A549 (cell line): Measurements from ENCODE around the gene ALKBH7. TPM values are rescaled to one million over a fixed set of nuclear protein-coding genes. Genes with fewer than 3 reads are reported as not detected.

ENCODE experiments used
- ATAC-seq, 2 experiments: fragments of 200-7000 bp in 1 of 2; fragments of >200 bp in 1 of 2; cut with Nextera tagmentation in 1 of 2; cut with Tn5 transposase in 1 of 2; 3 replicates each; pipeline versions ENCODE4 v1.8.0 to v1.9.1; 2018 to 2020; ENCODE audit warnings: mild to moderate bottlenecking in 1 of 2, moderate library complexity in 1 of 2
- CTCF ChIA-PET: fragments of 300-600 bp; sonication (Branson Sonifier 250); formaldehyde crosslinking; extraction: SDS; loops from one replicate; lab custom pipeline; 2021; ENCODE audit warnings: antibody characterized with exemption, inconsistent platforms; lab: Yijun Ruan, JAX
- POLR2A ChIA-PET: fragments of 350-600 bp; formaldehyde crosslinking; extraction: SDS; loops from one replicate; lab custom pipeline; 2021; ENCODE audit warnings: antibody characterized with exemption, inconsistent platforms; lab: Yijun Ruan, JAX
- DNase-seq, 2 experiments: peaks; one replicate each; pipeline versions ENCODE4 v3.0.0 to v3.0.0-alpha.2; 2011 to 2016; ENCODE audit warnings: low read depth in 1 of 2, low spot score in 1 of 2
- FAIRE-seq: peaks from 2 replicates; lab custom pipeline; 2011; peaks lifted over from hg19 to GRCh38; lab: Jason Lieb, UNC
- H3K27ac ChIP-seq, 2 experiments: fragments of >200 bp; sonication (Bioruptor Twin); formaldehyde crosslinking; 3 replicates each; pipeline ENCODE4 v1.5.1; 2016 to 2017
- H3K4me1 ChIP-seq: fragments of >200 bp; sonication (Bioruptor Twin); formaldehyde crosslinking; 3 replicates; pipeline ENCODE4 v1.6.1; 2016
- H3K4me2 ChIP-seq: fragments of >200 bp; sonication (Bioruptor Twin); formaldehyde crosslinking; 3 replicates; pipeline ENCODE4 v1.6.1; 2016
- H3K4me3 ChIP-seq: fragments of >200 bp; sonication (Bioruptor Twin); formaldehyde crosslinking; 3 replicates; pipeline ENCODE4 v1.5.1; 2016
- H3K9me3 ChIP-seq: fragments of >200 bp; sonication (Bioruptor Twin); formaldehyde crosslinking; 3 replicates; pipeline ENCODE4 v1.6.1; 2016
- CBX2 ChIP-seq: fragments of 200-600 bp; sonication (generic); IDR thresholded peaks from 2 replicates; pipeline ENCODE4 v1.6.1; 2016; ENCODE audit warnings: low read depth, mild to moderate bottlenecking, borderline replicate concordance
- CBX8 ChIP-seq: fragments of 200-600 bp; sonication (generic); IDR thresholded peaks from 2 replicates; pipeline ENCODE4 v1.6.1; 2016
- CEBPB ChIP-seq, 2 experiments: fragments of >200 bp in 1 of 2; sonication (Bioruptor Twin) in 1 of 2; formaldehyde crosslinking in 1 of 2; IDR thresholded peaks; 2 replicates each; pipeline ENCODE4 v1.6.1; 2012 to 2016
- EHF ChIP-seq: fragments of 250-450 bp; sonication (Bioruptor Pico); IDR thresholded peaks from 2 replicates; pipeline ENCODE4 v1.5.0; 2020; ENCODE audit warnings: mild to moderate bottlenecking
- EHMT2 ChIP-seq: fragments of 200-600 bp; sonication (generic); IDR thresholded peaks from 2 replicates; pipeline ENCODE4 v1.6.1; 2016; ENCODE audit warnings: antibody characterized with exemption, low read depth, mild to moderate bottlenecking, moderate library complexity
- GATA3 ChIP-seq: IDR thresholded peaks from 2 replicates; pipeline ENCODE4 v1.6.1; 2012; ENCODE audit warnings: borderline replicate concordance
- HOXA7 ChIP-seq: fragments of 250-450 bp; sonication (Bioruptor Pico); IDR thresholded peaks from 2 replicates; pipeline ENCODE4 v1.5.0; 2020; ENCODE audit warnings: mild to moderate bottlenecking, moderate library complexity
- HOXB13 ChIP-seq: fragments of 250-450 bp; sonication (Bioruptor Pico); IDR thresholded peaks from 2 replicates; pipeline ENCODE4 v1.5.0; 2020; ENCODE audit warnings: low read depth, mild to moderate bottlenecking, moderate library complexity
- HOXB5 ChIP-seq: fragments of 250-450 bp; sonication (Bioruptor Pico); IDR thresholded peaks from 2 replicates; pipeline ENCODE4 v1.5.0; 2020; ENCODE audit warnings: mild to moderate bottlenecking, moderate library complexity
- JUN ChIP-seq, 2 experiments: fragments of >200 bp; sonication (Bioruptor Twin); formaldehyde crosslinking; IDR thresholded peaks; 2 replicates in 1 of 2; 3 replicates in 1 of 2; pipeline ENCODE4 v1.6.1; 2016 to 2017
- KDM1A ChIP-seq: fragments of 200-600 bp; sonication (generic); IDR thresholded peaks from 2 replicates; pipeline ENCODE4 v1.6.1; 2016; ENCODE audit warnings: low read depth, mild to moderate bottlenecking
- KDM5A ChIP-seq: fragments of 200-600 bp; sonication (generic); IDR thresholded peaks from 2 replicates; pipeline ENCODE4 v1.6.1; 2016; ENCODE audit warnings: antibody characterized with exemption, mild to moderate bottlenecking
- MAFK ChIP-seq: fragments of 450-650 bp; IDR thresholded peaks from 2 replicates; pipeline ENCODE4 v1.6.1; 2014; ENCODE audit not compliant: partially characterized antibody
- MYC ChIP-seq: IDR thresholded peaks from 2 replicates; pipeline ENCODE4 v1.6.1; 2012; ENCODE audit warnings: mild to moderate bottlenecking, inconsistent platforms, low read length, improper control_type of control experiment, borderline replicate concordance
- NFE2L2 ChIP-seq: fragments of 150-350 bp; conservative IDR thresholded peaks from 2 replicates; pipeline ENCODE4 v1.6.1; 2014; ENCODE audit warnings: low read length
- NPAS2 ChIP-seq: fragments of 250-450 bp; sonication (Bioruptor Pico); IDR thresholded peaks from 2 replicates; pipeline ENCODE4 v1.8.0; 2022; ENCODE audit warnings: mild to moderate bottlenecking, moderate library complexity, borderline replicate concordance
- POLR2A ChIP-seq: IDR thresholded peaks from 2 replicates; pipeline ENCODE4 v1.6.1; 2012; ENCODE audit warnings: mild to moderate bottlenecking, low read length
- RCOR1 ChIP-seq: fragments of 150-350 bp; IDR thresholded peaks from 2 replicates; pipeline ENCODE4 v1.6.1; 2014; ENCODE audit warnings: antibody characterized with exemption, low read length, low read depth
- RNF2 ChIP-seq: fragments of 200-600 bp; sonication (generic); IDR thresholded peaks from 2 replicates; pipeline ENCODE4 v1.6.1; 2016; ENCODE audit warnings: low read depth, mild to moderate bottlenecking, antibody characterized with exemption, moderate library complexity, borderline replicate concordance
- SMC3 ChIP-seq: fragments of >200 bp; sonication (Bioruptor Twin); formaldehyde crosslinking; IDR thresholded peaks from 3 replicates; pipeline ENCODE4 v1.6.1; 2018; ENCODE audit warnings: inconsistent platforms
- TFCP2L1 ChIP-seq: fragments of 250-450 bp; sonication (Bioruptor Pico); IDR thresholded peaks from 2 replicates; pipeline ENCODE4 v1.5.0; 2021; ENCODE audit warnings: mild to moderate bottlenecking
- ZC3H11A ChIP-seq: fragments of 450-650 bp; IDR thresholded peaks from 2 replicates; pipeline ENCODE4 v1.6.1; 2014; ENCODE audit warnings: antibody characterized with exemption, mild to moderate bottlenecking
- WGBS: methylation state at CpG from one replicate; pipeline ENCODE4 v1.1.6; 2017; ENCODE audit errors: missing lambda C conversion rate; 5-methylcytosine and 5-hydroxymethylcytosine counted together
- polyA plus RNA-seq, 4 experiments: library from polyadenylated mRNA; depleted of rRNA in 3 of 4; stranded (reverse); fragments of >200 nt; fragmentation: RNase III in 1 of 4; extraction: RNeasy Plus Mini Kit Qiagen cat#74134 plus additional on column Dnase treatment in 1 of 4; gene quantifications; 2 replicates in 3 of 4; 3 replicates in 1 of 4; pipeline ENCODE4 v1.2.3, GENCODE V29; 2011 to 2017
- TF ChIP-seq, protein P1 (sequence below): fragments of 200-600 bp; sonication (generic); IDR thresholded peaks from 2 replicates; pipeline ENCODE4 v1.6.1; 2016; ENCODE audit warnings: antibody characterized with exemption, mild to moderate bottlenecking, moderate library complexity
- TF ChIP-seq, protein P2 (sequence below): IDR thresholded peaks from 2 replicates; pipeline ENCODE4 v1.6.1; 2012
- TF ChIP-seq, protein P3 (sequence below): fragments of >200 bp; sonication (Bioruptor Twin); formaldehyde crosslinking; IDR thresholded peaks from 2 replicates; pipeline ENCODE4 v1.6.1; 2016
- TF ChIP-seq, protein P4 (sequence below): IDR thresholded peaks from 2 replicates; pipeline ENCODE4 v1.6.1; 2012

ALKBH7 gene
- polyA plus RNA-seq, 2 of the 4 experiments (the other 2 are of a cell fraction) = 10.2 to 18.1 TPM

DNA sequence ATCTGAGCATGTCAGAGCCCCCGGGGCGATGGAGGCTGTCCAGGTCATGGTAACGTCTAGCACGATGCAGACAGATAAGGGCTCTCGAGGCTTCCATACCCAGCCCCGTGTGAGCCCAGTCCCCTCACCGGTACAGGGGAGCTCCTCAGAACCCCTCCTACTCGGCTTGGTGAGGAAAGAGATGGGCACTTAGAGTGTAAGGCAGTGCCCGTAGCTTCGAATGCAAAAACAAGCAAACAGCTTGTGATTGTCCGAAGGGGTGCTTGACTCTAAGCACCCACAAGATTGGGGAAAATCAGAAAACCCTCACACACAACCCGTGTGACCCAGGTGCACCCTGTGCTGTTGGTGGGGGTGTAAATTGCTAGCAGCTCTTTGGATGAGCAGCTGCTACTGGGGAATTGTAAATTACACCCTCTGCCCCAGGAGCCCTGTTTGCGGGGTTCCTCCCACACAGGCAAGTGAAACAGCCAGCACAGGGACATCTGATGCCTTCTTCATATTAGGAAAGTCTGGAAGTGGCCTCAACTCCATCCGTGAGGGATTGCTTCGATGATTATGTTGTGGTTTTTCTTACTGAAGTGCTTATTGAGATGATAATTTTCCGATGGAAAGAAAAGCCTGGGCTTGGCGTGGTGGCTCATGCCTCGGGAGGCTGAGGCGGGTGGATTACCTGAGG lies 4.1 kb downstream of the ALKBH7 start:
- 70% methylated on average over 12 of the region's 19 CpGs for WGBS
- ATAC-seq (no peak), FAIRE-seq (no peak), DNase-seq (no peak)
- Histone ChIP-seq H3K4me3 (no peak overlapping the region), H3K4me2 (no peak overlapping the region), H3K9me3 (no peaks in the 10 kb centered on the region), H3K27ac (no peak overlapping the region), H3K4me1 (peaks cover 7% of the 10 kb centered on the region; the same call in 2 of the 3 replicates)
- POLR2A ChIA-PET = no interaction called here
- no peak for TF ChIP-seq SMC3
- TF ChIP-seq NFE2L2 = no peak
- TF ChIP-seq, protein P1, sequence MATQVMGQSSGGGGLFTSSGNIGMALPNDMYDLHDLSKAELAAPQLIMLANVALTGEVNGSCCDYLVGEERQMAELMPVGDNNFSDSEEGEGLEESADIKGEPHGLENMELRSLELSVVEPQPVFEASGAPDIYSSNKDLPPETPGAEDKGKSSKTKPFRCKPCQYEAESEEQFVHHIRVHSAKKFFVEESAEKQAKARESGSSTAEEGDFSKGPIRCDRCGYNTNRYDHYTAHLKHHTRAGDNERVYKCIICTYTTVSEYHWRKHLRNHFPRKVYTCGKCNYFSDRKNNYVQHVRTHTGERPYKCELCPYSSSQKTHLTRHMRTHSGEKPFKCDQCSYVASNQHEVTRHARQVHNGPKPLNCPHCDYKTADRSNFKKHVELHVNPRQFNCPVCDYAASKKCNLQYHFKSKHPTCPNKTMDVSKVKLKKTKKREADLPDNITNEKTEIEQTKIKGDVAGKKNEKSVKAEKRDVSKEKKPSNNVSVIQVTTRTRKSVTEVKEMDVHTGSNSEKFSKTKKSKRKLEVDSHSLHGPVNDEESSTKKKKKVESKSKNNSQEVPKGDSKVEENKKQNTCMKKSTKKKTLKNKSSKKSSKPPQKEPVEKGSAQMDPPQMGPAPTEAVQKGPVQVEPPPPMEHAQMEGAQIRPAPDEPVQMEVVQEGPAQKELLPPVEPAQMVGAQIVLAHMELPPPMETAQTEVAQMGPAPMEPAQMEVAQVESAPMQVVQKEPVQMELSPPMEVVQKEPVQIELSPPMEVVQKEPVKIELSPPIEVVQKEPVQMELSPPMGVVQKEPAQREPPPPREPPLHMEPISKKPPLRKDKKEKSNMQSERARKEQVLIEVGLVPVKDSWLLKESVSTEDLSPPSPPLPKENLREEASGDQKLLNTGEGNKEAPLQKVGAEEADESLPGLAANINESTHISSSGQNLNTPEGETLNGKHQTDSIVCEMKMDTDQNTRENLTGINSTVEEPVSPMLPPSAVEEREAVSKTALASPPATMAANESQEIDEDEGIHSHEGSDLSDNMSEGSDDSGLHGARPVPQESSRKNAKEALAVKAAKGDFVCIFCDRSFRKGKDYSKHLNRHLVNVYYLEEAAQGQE = no peak
- no peak for TF ChIP-seq POLR2A
- no peak for TF ChIP-seq MYC
- TF ChIP-seq, protein P2, sequence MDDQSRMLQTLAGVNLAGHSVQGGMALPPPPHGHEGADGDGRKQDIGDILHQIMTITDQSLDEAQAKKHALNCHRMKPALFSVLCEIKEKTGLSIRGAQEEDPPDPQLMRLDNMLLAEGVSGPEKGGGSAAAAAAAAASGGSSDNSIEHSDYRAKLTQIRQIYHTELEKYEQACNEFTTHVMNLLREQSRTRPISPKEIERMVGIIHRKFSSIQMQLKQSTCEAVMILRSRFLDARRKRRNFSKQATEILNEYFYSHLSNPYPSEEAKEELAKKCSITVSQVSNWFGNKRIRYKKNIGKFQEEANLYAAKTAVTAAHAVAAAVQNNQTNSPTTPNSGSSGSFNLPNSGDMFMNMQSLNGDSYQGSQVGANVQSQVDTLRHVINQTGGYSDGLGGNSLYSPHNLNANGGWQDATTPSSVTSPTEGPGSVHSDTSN = no peak
- TF ChIP-seq EHMT2 = no peak
- TF ChIP-seq GATA3 = no peak
- no peak for TF ChIP-seq TFCP2L1 (CRISPR knock-in tag)
- no peak for TF ChIP-seq NPAS2 (CRISPR knock-in tag)
- no peak for TF ChIP-seq RCOR1
- TF ChIP-seq CBX2 = no peak
- no peak for TF ChIP-seq HOXA7 (CRISPR knock-in tag)
- CTCF ChIA-PET = no interaction called here

DNA sequence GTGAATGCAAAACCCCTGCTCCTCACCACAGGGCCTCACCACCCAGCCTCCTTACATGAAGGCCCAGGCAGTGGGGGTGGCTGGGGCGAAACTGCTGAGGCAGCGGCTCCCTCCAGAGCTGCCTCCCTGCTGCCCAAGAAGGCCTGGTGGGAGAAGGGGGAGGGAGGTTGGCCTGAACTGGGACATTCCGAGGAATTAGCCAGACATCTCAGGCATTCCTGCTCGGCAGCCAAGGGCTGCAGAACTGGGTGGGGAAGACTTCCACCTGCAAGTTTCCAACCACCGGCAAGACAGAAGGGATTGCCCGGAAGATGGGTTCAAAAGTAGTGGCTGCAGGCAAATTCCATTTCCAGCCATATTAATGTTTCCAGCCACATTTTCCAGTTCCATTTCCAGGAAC lies 5.4 kb downstream of the ALKBH7 start:
- H3K4me2 ChIP-seq = no peak overlapping the region
- DNase-seq (no peak), ATAC-seq (no peak), FAIRE-seq (no peak)
- H3K4me1 ChIP-seq = peaks cover 7% of the 10 kb centered on the region; the same call in 2 of the 3 replicates
- POLR2A ChIA-PET = no interaction called here
- no peak for TF ChIP-seq JUN (IDR thresholded peaks at IDR 0.05)
- peak; percentile 19 for TF ChIP-seq MAFK
- CTCF ChIA-PET = interaction anchor here (1.3 kb wide), 1 partner anchor 12 kb away, joined by 3 read pairs; no protein-coding TSS in a partner anchor
- WGBS = 76% methylated on average over 4 of the region's 6 CpGs
- no peak overlapping the region for H3K27ac ChIP-seq
- no peaks in the 10 kb centered on the region for H3K9me3 ChIP-seq
- H3K4me3 ChIP-seq = no peak overlapping the region

DNA sequence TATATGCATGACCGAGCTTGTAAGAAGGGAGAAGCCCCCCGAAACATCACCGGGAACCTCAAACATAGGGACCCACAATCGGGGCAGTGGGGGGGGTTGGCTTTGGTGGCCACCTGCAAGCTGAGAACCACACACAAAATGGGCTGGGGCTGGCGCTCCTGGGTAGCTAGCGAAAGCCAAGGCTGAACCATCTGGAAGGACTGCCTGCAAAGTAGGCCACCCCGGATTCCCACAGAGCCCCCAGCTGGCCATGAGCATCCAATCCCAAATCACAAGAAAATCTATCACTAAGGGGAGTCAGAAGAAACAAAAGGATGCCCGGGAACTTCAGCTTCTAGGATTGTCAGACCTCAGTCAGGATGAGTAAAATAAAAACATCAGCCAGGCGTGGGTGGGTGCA lies 5.9 kb downstream of the ALKBH7 start:
- FAIRE-seq = no peak
- ATAC-seq = no peak
- Histone ChIP-seq H3K4me2 (no peak overlapping the region), H3K9me3 (no peaks in the 10 kb centered on the region), H3K4me3 (no peak overlapping the region), H3K4me1 (peaks cover 7% of the 10 kb centered on the region; the same call in 2 of the 3 replicates), H3K27ac (no peak overlapping the region)
- WGBS = 94% methylated on average over 7 of the region's 9 CpGs
- ChIA-PET CTCF (interaction anchor here (1.3 to 1.4 kb wide), 2 partner anchors 11 to 34 kb away, joined by 3 to 4 read pairs; no protein-coding TSS in a partner anchor), POLR2A (no interaction called here)
- TF ChIP-seq KDM1A (no peak), ZC3H11A (no peak), CEBPB (IDR thresholded peaks at IDR 0.05) (no peak), CBX2 (no peak), HOXB13 (no peak), EHF (CRISPR knock-in tag) (no peak), RNF2 (no peak), HOXB5 (CRISPR knock-in tag) (no peak), JUN (IDR thresholded peaks at IDR 0.05) (no peak), EHMT2 (no peak), KDM5A (no peak), CBX8 (no peak)
- TF ChIP-seq, protein P1 = no peak
- TF ChIP-seq, protein P3, sequence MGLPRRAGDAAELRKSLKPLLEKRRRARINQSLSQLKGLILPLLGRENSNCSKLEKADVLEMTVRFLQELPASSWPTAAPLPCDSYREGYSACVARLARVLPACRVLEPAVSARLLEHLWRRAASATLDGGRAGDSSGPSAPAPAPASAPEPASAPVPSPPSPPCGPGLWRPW = no peak
- TF ChIP-seq, protein P4, sequence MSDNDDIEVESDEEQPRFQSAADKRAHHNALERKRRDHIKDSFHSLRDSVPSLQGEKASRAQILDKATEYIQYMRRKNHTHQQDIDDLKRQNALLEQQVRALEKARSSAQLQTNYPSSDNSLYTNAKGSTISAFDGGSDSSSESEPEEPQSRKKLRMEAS = no peak
- DNase-seq = no peak
